Bronchial epithelial cell (primary cell): ENCODE results near the gene ARHGAP25. TPM values are rescaled to one million over a fixed set of nuclear protein-coding genes. Genes with fewer than 3 reads are reported as not detected.

Experiments used
- DNase-seq: peaks from one replicate; pipeline ENCODE4 v3.0.0-alpha.2; 2010; ENCODE audit warnings: low read depth
- FAIRE-seq: peaks from 2 replicates; lab custom pipeline; 2011; peaks lifted over from hg19 to GRCh38; lab: Jason Lieb, UNC
- H3K27me3 ChIP-seq: 2 replicates; pipeline ENCODE4 v1.5.1; 2011; ENCODE audit warnings: low read length; ENCODE audit not compliant: control insufficient read depth, insufficient read depth
- H3K36me3 ChIP-seq: 2 replicates; pipeline ENCODE4 v1.5.1; 2011; ENCODE audit warnings: low read length; ENCODE audit not compliant: control insufficient read depth, insufficient read depth
- H3K4me3 ChIP-seq: 2 replicates; pipeline ENCODE4 v1.5.1; 2011; ENCODE audit warnings: mild to moderate bottlenecking, low read depth, low read length, control low read depth
- total RNA-seq: library from RNA; depleted of rRNA; stranded (reverse); fragments of >200 nt; gene quantifications from 2 replicates; pipeline ENCODE4 v1.2.1, GENCODE V29; 2014
- TF ChIP-seq, protein P1 (sequence below): IDR thresholded peaks from 2 replicates; pipeline ENCODE4 v1.5.1; 2011; ENCODE audit warnings: mild to moderate bottlenecking, moderate library complexity, low read length, control low read depth, inconsistent platforms; ENCODE audit not compliant: insufficient read depth, severe bottlenecking

ARHGAP25 gene
- total RNA-seq, 1 donor from 2014 or later, result 0.79 TPM

DNA sequence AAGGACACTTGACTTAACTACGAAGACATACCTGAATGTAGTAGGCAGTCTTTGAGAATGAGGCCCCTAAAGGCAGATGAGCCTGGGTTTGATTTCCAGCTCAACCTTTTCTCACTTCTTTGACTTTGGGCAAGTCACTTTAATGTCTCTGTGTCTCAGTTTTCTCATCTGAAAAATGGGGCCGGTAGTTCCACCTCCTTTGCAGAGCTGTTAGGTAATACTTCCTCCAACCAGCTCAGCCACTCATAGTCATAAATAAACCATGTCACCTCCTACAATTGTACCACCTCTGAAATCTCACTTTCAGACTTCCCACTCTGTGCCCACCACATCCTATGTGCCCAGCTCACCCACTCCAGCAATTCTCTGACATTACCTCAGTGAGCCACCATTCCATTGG, 10.4 kb downstream of the ARHGAP25 start:
- no peak for FAIRE-seq
- no peaks in the 10 kb centered on the region for H3K27me3 ChIP-seq
- no peaks in the 10 kb centered on the region for H3K36me3 ChIP-seq
- no peak for DNase-seq
- TF ChIP-seq, protein P1, sequence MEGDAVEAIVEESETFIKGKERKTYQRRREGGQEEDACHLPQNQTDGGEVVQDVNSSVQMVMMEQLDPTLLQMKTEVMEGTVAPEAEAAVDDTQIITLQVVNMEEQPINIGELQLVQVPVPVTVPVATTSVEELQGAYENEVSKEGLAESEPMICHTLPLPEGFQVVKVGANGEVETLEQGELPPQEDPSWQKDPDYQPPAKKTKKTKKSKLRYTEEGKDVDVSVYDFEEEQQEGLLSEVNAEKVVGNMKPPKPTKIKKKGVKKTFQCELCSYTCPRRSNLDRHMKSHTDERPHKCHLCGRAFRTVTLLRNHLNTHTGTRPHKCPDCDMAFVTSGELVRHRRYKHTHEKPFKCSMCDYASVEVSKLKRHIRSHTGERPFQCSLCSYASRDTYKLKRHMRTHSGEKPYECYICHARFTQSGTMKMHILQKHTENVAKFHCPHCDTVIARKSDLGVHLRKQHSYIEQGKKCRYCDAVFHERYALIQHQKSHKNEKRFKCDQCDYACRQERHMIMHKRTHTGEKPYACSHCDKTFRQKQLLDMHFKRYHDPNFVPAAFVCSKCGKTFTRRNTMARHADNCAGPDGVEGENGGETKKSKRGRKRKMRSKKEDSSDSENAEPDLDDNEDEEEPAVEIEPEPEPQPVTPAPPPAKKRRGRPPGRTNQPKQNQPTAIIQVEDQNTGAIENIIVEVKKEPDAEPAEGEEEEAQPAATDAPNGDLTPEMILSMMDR, result no peak
- no peak overlapping the region for H3K4me3 ChIP-seq

DNA sequence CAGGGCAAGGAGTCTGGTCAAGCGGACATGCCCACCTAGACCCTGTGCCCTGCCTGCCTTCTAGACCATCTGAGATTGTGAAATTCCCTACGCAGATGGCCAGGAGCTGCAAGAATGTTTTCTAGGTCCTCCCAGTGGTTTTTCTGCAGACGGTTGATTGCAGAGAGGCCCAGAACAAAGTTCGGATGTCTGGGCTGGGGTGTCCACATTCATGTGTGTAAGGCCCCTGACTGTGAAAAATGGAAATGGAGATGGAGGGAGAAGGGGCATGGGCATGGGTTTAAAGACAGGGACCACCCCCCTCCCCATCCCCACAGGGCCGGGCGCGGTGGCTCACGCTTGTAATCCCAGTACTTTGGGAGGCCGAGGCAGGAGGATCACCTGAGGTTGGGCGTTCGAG, 11.8 kb downstream of the ARHGAP25 start:
- DNase-seq (no peak), FAIRE-seq (no peak)
- TF ChIP-seq, protein P1, result no peak
- no peaks in the 10 kb centered on the region for H3K27me3 ChIP-seq
- H3K36me3 ChIP-seq, result no peaks in the 10 kb centered on the region
- no peak overlapping the region for H3K4me3 ChIP-seq

DNA sequence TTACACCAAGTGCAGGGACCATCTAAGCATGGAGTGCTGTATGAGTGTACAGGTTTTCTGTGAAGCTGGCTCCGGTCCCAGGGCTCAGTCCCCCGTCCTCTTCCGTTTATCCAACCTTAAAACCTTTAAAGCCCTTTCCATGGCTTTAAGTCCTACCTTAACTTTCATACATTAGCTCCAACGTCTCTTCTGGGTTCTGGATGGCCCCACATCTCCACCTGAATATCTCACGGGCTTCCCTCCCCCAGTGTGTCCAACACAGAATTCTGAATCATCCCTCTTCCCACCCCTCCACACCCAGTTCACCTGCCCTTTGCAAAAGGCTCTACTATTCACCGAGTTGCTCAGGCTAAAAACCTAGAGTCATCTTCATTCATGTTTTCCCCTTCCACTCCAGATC, 12.8 kb downstream of the ARHGAP25 start:
- DNase-seq (no peak), FAIRE-seq (no peak)
- TF ChIP-seq, protein P1, result no peak
- Histone ChIP-seq H3K36me3 (no peaks in the 10 kb centered on the region), H3K4me3 (no peak overlapping the region), H3K27me3 (no peaks in the 10 kb centered on the region)

DNA sequence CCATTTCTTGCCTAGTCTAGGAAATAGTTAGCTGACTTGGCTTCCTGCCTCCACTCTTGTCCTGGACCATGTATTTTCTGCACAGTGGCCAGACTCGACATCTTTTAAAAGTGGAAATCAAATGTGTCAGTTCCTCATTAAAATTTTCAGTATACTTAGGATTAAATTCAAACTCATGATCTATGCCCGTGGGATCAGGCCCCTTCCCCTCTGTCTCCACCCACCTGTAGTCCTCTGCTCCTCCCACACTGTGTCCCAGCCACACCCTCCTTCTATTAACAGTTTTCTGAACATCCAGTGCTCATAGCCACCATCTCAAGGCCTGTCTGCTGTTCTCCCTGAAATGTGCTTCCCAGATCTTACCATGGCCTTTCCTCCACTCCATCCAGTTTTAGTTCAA, 13.3 kb downstream of the ARHGAP25 start:
- no peak for FAIRE-seq
- Histone ChIP-seq H3K4me3 (no peak overlapping the region), H3K27me3 (no peaks in the 10 kb centered on the region), H3K36me3 (no peaks in the 10 kb centered on the region)
- DNase-seq, result no peak
- TF ChIP-seq, protein P1, result no peak

DNA sequence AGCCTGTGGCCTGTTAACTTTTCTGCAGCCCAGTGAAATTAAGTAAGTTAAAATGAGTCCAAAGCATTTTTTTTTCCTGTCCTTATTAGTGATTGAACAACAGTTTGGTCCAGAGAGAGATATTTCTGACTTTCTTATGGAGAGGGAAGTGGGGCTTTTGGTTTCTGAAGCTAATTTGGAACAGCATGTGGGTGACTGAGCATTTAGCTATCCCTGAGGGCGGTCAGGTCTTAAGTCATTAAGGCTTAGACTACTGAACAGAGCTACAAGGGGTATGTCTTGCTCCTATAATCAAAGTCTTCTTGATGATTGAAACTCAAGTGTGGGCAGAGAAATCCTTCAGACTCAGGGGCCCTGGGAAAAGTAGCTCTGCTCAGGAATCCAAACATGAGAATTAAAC, 14.0 kb downstream of the ARHGAP25 start:
- TF ChIP-seq, protein P1, result no peak
- DNase-seq (no peak), FAIRE-seq (no peak)
- H3K36me3 ChIP-seq, result no peaks in the 10 kb centered on the region
- H3K4me3 ChIP-seq, result no peak overlapping the region
- no peaks in the 10 kb centered on the region for H3K27me3 ChIP-seq

DNA sequence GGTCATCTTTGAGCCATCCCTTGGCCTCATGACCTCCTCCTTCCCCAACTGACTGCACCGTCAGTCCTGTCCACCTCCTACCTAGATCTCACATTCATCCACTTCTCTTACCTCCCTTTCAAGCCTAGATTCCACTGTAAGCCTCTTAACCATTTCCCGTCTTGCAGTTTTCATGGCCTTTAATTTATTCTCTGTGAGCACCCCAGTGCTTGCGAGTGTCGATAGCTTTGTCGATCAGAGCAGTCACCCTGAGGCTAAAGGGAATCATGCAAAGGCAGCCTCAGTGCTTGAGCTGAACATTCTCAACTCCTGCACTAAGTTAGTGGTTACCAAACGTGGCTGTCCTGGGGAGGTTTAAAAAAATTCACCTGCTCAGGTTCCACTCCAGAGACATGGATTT, 14.7 kb downstream of the ARHGAP25 start:
- Histone ChIP-seq H3K4me3 (no peak overlapping the region), H3K27me3 (no peaks in the 10 kb centered on the region), H3K36me3 (no peaks in the 10 kb centered on the region)
- FAIRE-seq (no peak), DNase-seq (no peak)
- TF ChIP-seq, protein P1, result no peak
